Skin epidermis (tissue), 12 donors: Measurements from ENCODE around the gene SPIB.

Experiments
- H3K27ac ChIP-seq, 21 experiments: fragments of 200-600 bp; sonication (generic) in 11 of 21; one replicate each; pipeline ENCODE4 v1.5.0; 2020; ENCODE audit warnings: mild to moderate bottlenecking in 3 of 21, inconsistent platforms in 2 of 21, moderate library complexity in 2 of 21
- H3K4me3 ChIP-seq, 7 experiments: fragments of 200-600 bp; sonication (generic) in 2 of 7; one replicate each; pipeline ENCODE4 v1.5.0; 2020; ENCODE audit warnings: inconsistent platforms in 2 of 7, mild to moderate bottlenecking in 2 of 7, moderate library complexity in 1 of 7

Gene SPIB

DNA sequence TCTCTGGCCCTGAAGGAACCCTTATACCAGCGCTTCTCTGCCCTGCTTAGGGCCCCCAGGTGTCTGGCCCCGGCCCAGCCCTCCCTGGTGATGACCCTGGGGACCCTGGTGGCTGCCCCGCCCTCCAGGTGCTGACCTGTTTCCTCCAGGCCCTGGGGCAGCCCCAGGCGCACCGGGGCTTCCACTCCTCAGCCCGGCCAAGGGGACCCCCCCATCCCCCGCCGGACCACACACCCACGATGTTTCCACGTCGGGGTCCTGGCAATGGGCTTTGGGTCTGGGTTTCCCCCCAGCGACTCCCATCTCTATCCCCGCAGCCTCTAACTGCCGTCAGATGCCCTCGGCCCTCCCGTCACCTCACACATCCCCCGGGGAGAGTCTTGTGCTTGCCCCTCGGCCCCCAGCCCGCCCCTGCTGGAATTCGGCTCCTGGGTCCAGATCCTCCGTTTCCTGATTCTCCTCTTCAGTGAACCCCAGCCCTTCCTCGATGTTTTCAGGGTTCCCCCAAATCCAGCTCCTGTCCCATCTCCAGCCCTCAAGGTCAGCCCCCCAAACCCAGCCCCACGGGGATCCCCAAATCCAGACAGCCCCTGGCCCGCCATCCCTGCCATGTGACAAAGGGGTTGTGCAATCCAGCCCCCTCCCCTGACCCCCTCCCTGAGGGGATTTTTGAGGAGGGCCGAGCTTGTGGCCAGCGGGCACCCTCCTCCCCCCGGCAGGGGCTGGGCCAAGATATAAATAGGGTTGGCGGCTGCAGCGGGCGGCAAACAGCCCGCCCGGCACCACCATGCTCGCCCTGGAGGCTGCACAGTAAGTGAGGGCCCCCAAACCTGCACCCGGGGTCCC lies at the start of gene SPIB:
SPIB (plus strand) TSS at position 763 of the 846 bp plus-strand sequence; CDS start at position 788, 25 bp downstream.
- Histone ChIP-seq H3K27ac (peak within 1 kb of the TSS in 2 of 21 experiments; percentile 28 to 42), H3K4me3 (peak within 1 kb of the TSS in 1 of 7 experiments; percentile 22)

DNA sequence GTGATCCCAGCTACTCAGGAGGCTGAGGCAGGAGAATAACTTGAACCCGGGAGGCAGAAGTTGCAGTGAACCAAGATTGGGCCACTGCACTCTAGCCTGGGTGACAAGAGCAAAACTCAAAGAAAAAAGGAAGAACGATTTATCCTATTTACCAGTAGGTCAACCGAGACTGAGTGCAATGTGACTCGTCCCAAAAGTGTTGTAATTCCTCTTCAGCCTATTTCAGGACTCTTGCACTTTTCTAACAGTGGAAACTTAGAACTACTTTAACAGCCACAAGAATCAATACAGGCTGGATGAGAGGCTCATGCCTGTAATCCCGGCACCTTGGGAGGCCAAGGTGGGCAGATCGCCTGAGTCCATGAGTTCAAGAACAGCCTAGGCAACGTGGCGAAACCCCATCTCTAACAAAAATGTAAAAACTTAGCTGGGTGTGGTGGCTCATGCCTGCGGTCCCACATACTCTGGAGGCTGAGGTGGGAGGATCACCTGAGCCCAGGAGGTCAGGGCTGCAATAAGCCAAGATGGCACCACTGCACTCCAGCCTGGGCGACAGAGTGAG lies 46.7 kb upstream of the SPIB start:
- Histone ChIP-seq H3K4me3 (no peak overlapping the region), H3K27ac (no peak overlapping the region)

DNA sequence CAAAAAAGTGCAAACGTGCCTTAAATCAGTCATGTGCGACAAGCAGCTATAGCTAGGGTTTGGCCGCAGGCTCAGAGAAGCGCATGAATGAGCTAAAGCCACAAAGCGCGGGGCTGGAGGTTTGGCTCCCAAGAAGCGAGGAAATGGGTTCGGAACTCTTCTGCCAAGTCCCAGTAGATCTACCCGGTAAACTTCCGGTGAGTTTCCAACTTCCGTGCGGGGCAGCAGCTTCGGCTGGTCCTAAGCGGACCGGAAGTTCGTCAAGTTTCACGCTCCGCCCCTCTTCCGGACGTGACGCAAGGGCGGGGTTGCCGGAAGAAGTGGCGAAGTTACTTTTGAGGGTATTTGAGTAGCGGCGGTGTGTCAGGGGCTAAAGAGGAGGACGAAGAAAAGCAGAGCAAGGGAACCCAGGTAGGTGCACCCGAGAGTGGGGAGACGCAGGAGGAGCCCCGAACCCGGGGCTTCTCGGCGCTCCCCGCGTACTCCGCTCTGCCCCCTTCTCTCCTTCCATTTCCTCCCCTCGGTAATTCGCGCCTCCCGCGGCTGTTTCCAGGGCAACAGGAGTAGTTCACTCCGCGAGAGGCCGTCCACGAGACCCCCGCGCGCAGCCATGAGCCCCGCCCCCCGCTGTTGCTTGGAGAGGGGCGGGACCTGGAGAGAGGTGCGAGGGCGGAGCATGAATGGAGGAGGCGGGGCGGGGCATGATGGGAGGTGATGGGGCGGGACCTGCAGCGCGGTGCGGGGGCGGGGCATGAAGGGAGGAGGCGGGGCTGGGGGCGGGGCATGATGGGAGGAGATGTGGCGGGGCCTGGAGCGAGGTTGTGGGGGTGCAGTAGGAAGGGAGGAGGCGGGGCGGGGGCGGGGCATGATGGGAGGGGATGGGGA lies 42.3 kb upstream of the SPIB start, which contains the start of gene NR1H2:
NR1H2 (plus strand) TSS at position 292 of the 885 bp plus-strand sequence. CDS start 1,149 bp downstream, outside the sequence.
- H3K27ac ChIP-seq: peak within 1 kb of the TSS; percentile 90 to 100 (median 98)
- H3K4me3 ChIP-seq: peak within 1 kb of the TSS; percentile 57 to 98 (median 86)

DNA sequence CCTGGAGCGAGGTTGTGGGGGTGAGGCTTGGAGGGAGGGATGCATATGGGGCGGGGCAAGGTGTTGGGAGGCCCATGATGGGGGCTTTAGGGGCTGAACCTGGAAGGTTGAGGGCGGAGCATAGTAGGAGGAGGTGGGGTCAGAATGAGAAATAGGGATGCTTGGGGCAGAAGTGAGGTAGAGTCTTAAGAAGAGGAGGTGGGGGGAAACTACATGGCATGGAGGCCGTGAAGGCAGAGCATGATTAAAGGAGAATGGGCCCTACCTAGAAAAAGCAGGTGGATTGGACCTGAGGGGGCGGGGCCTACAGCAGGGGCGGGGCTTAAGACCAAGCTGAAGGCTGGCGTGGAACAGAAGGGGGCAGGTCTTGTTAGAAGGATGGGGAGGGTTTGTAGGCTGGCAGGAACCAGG lies 41.7 kb upstream of the SPIB start:
- Histone ChIP-seq H3K4me3 (peak overlapping the region; percentile 57 to 98 (median 86)), H3K27ac (peak overlapping the region in 7 of 21 experiments; percentile 96 to 100 (median 99))

DNA sequence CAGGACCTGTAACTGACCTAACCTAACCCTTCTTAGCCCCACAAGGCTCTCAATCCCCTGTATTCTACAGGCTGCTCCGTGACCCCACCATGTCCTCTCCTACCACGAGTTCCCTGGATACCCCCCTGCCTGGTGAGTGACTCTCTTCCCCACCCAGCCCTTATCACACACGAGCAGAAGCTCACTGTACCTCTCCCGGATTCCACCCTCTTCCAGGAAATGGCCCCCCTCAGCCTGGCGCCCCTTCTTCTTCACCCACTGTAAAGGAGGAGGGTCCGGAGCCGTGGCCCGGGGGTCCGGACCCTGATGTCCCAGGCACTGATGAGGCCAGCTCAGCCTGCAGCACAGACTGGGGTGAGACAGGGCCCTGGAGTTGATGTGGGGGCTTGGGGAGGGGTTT lies 41.2 kb upstream of the SPIB start:
- H3K27ac ChIP-seq: peak overlapping the region in 2 of 21 experiments; percentile 100

DNA sequence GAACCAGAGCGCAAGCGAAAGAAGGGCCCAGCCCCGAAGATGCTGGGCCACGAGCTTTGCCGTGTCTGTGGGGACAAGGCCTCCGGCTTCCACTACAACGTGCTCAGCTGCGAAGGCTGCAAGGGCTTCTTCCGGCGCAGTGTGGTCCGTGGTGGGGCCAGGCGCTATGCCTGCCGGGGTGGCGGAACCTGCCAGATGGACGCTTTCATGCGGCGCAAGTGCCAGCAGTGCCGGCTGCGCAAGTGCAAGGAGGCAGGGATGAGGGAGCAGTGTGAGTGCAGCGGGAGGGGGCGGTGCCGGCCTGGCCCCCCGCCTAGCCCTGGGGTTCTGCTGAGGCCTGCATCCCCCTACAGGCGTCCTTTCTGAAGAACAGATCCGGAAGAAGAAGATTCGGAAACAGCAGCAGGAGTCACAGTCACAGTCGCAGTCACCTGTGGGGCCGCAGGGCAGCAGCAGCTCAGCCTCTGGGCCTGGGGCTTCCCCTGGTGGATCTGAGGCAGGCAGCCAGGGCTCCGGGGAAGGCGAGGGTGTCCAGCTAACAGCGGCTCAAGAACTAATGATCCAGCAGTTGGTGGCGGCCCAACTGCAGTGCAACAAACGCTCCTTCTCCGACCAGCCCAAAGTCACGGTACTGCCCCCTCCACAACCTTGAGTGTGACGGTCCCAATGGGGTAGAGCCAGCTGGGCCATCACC lies 40.4 kb upstream of the SPIB start:
- no peak overlapping the region for H3K27ac ChIP-seq

More for the DNA sequence above, 41.2 kb upstream of the SPIB start:
- H3K4me3 ChIP-seq: no peak overlapping the region

DNA sequence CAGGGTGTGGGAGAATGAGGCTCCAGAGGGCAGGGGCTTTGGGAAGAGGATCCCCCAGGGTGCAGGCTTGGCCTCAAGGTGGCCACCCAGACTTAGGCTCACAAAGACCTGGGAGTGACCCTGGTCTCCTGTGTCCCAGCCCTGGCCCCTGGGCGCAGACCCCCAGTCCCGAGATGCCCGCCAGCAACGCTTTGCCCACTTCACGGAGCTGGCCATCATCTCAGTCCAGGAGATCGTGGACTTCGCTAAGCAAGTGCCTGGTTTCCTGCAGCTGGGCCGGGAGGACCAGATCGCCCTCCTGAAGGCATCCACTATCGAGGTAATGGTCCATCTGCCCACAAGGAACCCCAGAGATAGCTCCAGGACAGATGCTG lies 39.9 kb upstream of the SPIB start:
- H3K27ac ChIP-seq: no peak overlapping the region
- H3K4me3 ChIP-seq: no peak overlapping the region

More for the DNA sequence above, 40.4 kb upstream of the SPIB start:
- no peak overlapping the region for H3K4me3 ChIP-seq

DNA sequence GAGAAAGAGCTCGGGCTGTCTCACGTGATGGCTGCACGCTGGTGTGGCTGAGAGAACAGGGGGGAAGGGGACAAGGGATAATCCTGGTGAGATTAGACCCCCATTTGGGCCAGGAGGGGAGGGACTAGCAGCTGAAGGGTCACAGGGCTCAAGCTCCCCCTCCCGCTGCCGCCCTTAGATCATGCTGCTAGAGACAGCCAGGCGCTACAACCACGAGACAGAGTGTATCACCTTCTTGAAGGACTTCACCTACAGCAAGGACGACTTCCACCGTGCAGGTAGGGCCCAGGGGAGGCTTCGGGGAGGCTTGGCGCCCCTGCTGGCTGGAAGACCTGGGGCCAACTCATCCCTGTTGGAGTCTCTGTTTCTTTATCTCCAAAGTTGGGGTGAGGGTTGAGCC lies 39.1 kb upstream of the SPIB start:
- H3K4me3 ChIP-seq: no peak overlapping the region
- H3K27ac ChIP-seq: no peak overlapping the region

DNA sequence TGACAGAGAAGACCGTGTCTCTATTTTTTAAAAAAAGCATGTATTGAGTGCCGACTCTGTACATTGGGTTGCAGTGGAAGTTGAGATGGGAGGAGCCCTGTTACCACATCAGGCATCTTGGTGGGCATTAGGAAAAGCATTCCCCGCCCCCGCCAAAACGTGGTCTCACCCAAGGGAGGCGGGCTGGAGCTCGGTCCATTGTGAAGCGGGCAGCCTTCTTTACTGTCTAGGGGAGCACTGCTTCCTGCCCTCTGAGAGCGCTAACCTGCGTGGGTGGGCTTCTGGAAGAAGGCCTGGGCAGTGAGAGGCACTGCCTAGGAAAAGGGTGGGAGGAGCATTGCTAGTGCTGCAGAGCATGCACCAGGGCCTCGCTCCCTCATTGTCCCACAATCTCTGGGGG lies 38.6 kb upstream of the SPIB start:
- Histone ChIP-seq H3K4me3 (no peak overlapping the region), H3K27ac (no peak overlapping the region)

DNA sequence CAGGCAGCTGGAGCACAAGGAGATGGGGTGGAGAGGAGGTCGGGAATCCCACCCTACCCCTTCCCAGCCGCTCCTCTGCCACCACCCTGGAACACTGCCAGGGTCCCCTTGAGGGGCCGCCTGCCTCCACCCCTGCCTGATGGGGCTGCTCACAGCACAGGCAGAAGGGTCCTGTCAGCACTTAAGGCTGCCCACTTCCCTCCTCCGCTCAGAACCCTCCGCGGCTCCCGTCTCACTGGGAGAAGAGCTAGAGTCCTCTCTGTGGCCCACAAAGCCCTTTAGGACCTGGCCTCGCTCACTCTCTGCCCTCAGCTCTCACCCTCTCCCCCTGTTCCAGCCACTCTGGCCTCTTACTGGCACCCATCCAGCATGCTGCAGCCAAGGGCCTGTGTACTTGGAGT lies 38.0 kb upstream of the SPIB start:
- H3K27ac ChIP-seq: no peak overlapping the region
- H3K4me3 ChIP-seq: no peak overlapping the region

DNA sequence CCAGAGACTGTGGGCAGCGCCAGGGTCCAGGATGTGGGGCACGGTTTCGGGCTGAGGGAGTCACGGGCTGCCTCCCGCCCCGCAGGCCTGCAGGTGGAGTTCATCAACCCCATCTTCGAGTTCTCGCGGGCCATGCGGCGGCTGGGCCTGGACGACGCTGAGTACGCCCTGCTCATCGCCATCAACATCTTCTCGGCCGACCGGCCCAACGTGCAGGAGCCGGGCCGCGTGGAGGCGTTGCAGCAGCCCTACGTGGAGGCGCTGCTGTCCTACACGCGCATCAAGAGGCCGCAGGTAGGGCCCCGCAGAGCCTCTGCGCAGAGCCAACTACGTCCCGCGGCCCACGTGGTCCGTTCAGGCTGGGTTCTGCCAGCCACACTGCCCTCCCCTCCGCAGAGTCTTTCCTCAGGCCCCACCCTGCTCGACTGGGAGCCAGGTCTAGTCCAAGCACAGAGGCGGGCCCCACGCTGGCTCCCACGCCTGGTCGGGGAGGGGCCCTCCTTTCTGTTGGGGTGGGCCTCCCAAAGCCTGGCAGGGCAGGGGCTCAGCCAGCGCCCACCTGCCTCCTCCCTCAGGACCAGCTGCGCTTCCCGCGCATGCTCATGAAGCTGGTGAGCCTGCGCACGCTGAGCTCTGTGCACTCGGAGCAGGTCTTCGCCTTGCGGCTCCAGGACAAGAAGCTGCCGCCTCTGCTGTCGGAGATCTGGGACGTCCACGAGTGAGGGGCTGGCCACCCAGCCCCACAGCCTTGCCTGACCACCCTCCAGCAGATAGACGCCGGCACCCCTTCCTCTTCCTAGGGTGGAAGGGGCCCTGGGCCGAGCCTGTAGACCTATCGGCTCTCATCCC lies 36.6 kb upstream of the SPIB start:
- H3K4me3 ChIP-seq: no peak overlapping the region
- H3K27ac ChIP-seq: no peak overlapping the region

DNA sequence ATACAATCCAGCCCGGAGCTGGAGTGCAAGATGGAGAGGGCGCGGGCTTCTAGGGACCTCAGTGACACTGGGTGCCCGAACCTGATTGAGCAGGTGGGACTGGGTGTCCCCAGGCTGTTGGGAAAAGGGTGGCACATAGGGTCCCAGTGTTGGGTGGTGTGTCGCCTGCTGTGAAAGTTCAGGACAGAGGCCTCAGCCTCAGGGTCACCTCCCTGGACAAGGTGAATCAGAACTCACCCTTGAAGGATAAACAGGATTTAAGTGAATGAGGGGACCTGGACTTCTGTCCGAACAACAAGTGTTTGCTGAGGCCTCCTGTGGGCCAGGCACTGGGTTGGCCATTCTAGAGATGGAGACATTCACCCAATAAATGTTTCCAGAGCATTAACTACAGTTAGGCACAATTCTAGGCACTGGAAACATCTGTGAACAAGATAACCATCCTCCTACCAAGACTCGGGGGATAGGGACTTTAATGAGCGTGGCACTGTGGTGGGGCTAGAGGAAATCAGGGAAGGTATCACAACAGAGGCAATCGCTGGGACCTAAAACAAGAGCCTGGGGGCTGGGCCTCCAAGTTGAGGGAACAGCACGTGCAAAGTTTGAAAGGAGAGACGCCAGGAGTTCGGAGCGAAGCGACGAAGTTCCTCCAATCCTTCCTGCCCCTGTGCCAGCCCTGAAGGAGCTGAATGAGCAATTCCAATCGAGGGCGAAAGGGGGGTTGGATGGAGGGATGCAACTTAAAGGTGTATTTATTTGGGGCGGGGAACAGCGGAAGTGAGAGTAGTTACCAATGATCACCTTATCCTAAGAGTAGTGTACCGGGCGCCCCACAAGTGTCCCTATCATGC lies 35.5 kb upstream of the SPIB start:
- Histone ChIP-seq H3K27ac (peak overlapping the region in 20 of 21 experiments; percentile 47 to 90 (median 76)), H3K4me3 (peak overlapping the region; percentile 47 to 70 (median 54))

DNA sequence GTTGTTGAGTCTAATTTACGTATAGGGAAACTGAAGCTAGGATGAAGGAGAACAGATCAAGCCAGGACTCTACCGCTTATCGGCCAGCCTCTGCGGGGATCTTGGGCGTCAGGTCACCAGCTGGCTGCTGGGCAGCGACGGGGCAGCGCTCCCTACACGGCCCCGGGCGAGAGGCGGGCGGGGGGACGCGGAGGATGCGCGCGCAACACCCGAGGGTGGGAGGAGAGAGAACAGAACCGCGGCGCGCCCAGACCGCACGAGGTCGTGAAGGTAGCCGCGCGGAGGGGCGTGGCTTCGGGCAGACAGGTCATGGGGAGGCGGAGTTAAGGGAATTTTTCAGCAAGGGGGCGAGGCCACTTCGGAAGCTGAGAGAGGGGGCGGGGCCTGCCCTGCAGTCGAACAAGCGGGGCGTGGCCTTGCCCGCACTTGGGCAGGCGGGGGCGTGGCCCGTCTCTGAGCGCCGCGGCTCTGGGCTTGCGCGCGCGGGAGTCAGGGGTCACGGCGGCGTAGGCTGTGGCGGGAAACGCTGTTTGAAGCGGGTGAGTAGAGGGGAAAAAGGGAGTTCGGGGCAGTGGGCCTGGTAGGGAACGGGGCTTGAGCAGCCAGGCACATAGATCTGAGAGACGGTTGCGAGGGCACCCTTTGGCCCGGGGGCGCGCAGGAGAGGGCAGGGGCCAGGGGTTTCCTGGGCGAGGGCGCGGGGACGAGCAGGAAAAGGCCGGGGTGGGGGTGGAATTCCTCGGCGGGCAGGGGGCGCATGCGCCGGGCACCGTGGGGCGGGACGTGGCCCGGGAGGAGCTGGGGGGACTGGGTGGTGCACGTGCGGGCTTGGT lies 34.7 kb upstream of the SPIB start, which contains the start of gene POLD1:
POLD1 (plus strand) TSS at position 496 of the 833 bp plus-strand sequence. CDS start 14,505 bp downstream, outside the sequence.
- H3K27ac ChIP-seq: peak within 1 kb of the TSS in 20 of 21 experiments; percentile 52 to 90 (median 82)
- H3K4me3 ChIP-seq: peak within 1 kb of the TSS; percentile 47 to 70 (median 54)

DNA sequence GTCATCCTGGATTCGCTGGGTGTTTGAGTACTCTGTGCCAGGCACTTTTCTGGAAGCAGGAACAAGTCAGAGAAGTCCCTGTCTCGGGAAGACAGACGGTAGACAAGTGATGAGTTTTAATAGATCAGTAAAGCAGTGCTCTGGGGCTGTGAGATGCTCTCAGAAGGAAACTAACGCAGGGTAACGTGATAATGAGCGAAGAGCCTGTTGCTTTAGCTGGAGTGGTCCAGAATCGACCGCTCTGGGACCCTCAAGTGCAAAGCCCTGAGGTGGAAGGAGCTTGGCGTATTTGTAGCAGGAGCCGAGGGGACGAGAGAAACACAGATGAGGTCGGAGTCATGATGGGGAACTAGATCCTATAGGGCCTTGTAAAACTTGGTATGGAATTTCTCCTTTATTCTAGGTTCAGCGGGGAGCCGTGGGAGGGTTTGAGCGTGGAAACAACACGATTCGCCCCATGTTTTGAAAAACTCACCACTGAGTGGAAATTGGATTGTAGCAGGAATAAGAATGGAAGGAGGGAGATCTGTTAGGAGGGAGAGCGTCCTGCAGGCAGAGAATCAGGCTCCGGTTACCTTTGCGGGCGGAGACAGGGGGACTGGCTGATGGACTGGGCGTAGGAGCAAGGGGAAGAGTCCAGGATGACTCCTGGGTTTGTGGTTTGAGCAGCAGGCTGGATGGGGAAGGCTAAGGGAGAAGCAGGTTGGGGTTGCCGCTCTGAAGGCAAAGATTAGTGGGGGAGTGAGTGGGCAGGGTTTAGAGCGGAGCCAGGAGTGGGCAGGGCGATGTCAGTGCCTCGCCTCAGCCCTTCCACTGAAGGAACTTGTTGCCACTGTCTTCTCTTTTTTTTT lies 33.8 kb upstream of the SPIB start:
- peak overlapping the region in 19 of 21 experiments; percentile 55 to 90 (median 83) for H3K27ac ChIP-seq
- peak overlapping the region; percentile 47 to 70 (median 54) for H3K4me3 ChIP-seq

DNA sequence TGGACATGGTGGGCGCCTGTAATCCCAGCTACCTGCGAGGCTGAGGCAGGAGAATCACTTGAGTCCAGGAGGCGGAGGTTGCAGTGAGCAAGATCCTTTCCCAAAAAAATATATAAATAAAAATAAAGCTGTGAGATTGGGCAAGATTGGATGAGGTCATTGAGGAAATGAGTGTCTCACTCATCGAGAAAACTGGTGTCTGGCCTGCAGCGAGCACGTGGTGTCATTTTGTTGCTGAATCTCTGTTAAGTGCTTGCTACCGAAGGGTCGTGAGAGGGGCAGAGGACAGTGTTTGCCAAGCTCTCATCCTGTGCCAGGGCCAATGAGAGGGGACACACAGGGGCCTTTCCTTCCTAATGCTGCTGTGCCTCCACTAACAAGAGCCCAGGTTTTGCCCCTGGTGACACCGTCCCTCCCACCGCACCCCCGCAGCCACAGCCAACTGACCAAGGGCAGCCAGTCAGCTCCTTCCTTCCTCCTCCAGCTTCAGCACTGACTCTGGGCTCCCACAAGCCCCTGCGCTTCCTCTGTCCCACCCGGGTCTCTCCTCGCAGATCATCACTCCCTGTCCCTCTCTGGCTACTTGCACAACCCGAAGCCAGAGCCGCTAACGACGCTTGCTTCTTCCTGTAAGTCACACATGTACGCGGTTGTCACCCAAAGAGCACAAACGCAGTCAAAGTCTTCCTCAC lies 31.4 kb upstream of the SPIB start:
- no peak overlapping the region for H3K4me3 ChIP-seq
- H3K27ac ChIP-seq: peak overlapping the region in 3 of 21 experiments; percentile 0 to 21 (median 16)
